HUES48 (cell line): Measurements from ENCODE around the gene XBP1.
"Not testable (repeated sequence)": the region's sequence is repeated elsewhere in the genome, so short reads cannot be mapped to it uniquely, and the experiment has no call there.

Experiments
- H3K27ac ChIP-seq: one replicate; pipeline ENCODE4 v1.7.0; 2013; ENCODE audit warnings: low read depth, low read length, inconsistent platforms
- H3K27me3 ChIP-seq: 2 replicates; pipeline ENCODE4 v1.6.1; 2013; ENCODE audit warnings: mild to moderate bottlenecking, low read length; ENCODE audit not compliant: control insufficient read depth, insufficient read depth
- H3K36me3 ChIP-seq: 2 replicates; pipeline ENCODE4 v1.6.1; 2013; ENCODE audit warnings: low read length; ENCODE audit not compliant: control insufficient read depth, insufficient read depth
- H3K4me1 ChIP-seq: 2 replicates; pipeline ENCODE4 v1.6.1; 2013; ENCODE audit warnings: mild to moderate bottlenecking, low read length; ENCODE audit not compliant: control insufficient read depth, insufficient read depth
- H3K4me3 ChIP-seq: 2 replicates; pipeline ENCODE4 v1.5.1; 2013; ENCODE audit warnings: mild to moderate bottlenecking, low read depth, low read length
- H3K9ac ChIP-seq: 2 replicates; pipeline ENCODE4 v1.6.1; 2013; ENCODE audit warnings: mild to moderate bottlenecking, low read depth, low read length, moderate library complexity
- H3K9me3 ChIP-seq: 2 replicates; pipeline ENCODE4 v1.6.1; 2013; ENCODE audit warnings: low read length; ENCODE audit not compliant: control insufficient read depth, insufficient read depth

XBP1 gene

DNA sequence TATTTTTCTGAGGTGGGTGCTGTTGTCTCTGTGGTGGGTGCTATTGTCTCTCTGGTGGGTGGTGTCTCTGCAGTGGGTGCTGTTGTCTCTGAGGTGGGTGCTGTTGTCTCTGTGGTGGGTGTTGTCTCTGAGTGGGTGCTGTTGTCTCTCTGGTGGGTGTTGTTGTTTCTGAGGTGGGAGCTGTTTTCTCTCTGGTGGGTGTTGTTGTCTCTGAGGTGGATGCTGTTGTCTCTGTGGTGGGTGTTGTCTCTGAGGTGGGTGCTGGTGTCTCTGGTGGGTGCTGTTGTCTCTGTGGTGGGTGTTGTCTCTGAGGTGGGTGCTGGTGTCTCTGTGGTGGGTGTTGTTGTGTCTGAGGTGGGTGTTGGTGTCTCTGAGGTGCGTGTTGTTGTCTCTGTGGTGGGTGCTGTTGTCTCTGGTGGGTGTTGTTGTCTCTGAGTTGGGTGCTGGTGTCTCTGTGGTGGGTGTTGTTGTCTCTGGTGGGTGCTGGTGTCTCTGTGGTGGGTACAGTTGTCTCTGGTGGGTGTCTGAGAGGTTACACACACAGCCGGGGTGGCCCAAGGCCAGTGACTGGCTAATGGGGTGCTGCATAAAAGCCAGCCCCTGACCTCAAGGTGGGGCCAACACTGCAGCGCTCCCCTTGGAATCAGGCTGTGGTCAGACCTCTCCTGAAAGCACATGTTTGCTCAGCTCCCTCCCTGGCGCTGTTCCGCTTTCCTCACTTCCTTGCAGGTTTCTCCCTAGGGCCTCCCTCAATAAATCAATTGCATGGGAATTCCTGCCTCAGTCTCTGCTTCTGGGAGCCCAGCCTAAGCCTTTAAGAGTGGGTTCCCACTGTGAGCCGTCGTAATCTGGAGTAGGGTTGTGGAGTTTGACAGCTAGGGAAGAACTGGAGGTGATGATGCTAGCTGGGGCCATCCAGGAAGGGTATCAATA is 31.0 kb upstream of the XBP1 start:
- Histone ChIP-seq H3K27me3 (no peaks in the 10 kb centered on the region), H3K9me3 (no peaks in the 10 kb centered on the region), H3K27ac (no peak overlapping the region), H3K4me1 (no peaks in the 10 kb centered on the region), H3K9ac (no peak overlapping the region), H3K36me3 (no peaks in the 10 kb centered on the region), H3K4me3 (no peak overlapping the region)

- no peak overlapping the region for H3K9ac ChIP-seq
- no peaks in the 10 kb centered on the region for H3K9me3 ChIP-seq
- H3K36me3 ChIP-seq: no peaks in the 10 kb centered on the region
- H3K4me1 ChIP-seq: no peaks in the 10 kb centered on the region
- no peaks in the 10 kb centered on the region for H3K27me3 ChIP-seq
- H3K4me3 ChIP-seq: no peak overlapping the region
- no peak overlapping the region for H3K27ac ChIP-seq
These were observed 30.1 kb upstream of the XBP1 start for GRCh38 chr22:28830441-28830840.

DNA sequence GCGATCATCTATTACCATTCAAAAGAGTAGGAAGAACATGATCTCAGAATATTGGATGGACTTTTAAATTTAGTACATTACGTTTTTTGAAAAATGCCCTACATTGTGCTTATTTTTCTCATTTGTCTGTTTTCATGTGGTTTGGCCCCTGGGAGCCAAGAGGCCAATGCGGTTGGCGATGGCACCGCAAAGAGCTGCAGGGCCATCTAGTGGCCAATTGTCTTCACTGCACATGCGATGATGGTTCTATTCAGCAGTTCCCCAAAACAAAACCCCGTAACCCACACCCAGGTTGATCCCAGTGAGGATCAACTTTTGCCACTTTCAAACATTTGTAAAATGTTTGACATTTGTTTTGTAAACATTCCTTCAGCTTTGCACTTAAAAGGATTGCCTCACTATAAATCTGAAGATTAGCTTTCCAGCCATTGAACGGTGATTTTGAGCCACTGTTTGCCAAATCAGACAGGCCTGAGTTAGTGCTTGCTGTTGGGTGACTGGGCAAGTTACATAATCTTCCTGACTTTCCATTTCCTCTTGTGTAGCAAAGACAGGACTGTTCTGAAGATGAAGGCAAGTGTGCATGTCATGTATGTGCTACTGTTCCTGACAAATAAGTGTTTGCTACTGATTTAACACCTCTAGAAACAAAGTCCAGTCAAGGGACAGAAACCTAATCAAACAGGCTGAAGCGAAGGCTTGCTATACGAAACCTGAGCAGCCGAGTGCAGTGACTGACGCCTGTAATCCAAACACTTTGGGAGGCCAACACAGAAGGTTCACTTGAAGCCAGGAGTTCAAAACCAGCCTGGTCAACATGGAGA is 29.2 kb upstream of the XBP1 start:
- Histone ChIP-seq H3K4me3 (no peak overlapping the region), H3K36me3 (no peaks in the 10 kb centered on the region), H3K9ac (no peak overlapping the region), H3K4me1 (no peaks in the 10 kb centered on the region), H3K27ac (no peak overlapping the region), H3K9me3 (no peaks in the 10 kb centered on the region), H3K27me3 (no peaks in the 10 kb centered on the region)

GRCh38 chr22:28826921-28827320 is 26.6 kb upstream of the XBP1 start:
- H3K4me1 ChIP-seq: no peaks in the 10 kb centered on the region
- no peaks in the 10 kb centered on the region for H3K27me3 ChIP-seq
- no peaks in the 10 kb centered on the region for H3K9me3 ChIP-seq
- no peak overlapping the region for H3K9ac ChIP-seq
- no peaks in the 10 kb centered on the region for H3K36me3 ChIP-seq
- no peak overlapping the region for H3K4me3 ChIP-seq
- no peak overlapping the region for H3K27ac ChIP-seq

DNA sequence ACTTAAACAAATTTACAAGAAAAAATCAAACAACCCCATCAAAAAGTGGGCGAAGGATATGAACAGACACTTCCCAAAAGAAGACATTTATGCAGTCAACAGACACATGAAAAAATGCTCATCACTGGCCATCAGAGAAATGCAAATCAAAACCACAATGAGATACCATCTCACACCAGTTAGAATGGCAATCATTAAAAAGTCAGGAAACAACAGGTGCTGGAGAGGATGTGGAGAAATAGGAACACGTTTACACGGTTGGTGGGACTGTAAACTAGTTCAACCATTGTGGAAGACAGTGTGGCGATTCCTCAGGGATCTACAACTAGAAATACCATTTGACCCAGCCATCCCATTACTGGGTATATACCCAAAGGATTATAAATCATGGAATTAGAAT is 26.1 kb upstream of the XBP1 start:
- not testable (repeated sequence) for H3K27ac ChIP-seq, H3K4me3 ChIP-seq, H3K36me3 ChIP-seq, H3K4me1 ChIP-seq, H3K9me3 ChIP-seq, H3K9ac ChIP-seq, H3K27me3 ChIP-seq

DNA sequence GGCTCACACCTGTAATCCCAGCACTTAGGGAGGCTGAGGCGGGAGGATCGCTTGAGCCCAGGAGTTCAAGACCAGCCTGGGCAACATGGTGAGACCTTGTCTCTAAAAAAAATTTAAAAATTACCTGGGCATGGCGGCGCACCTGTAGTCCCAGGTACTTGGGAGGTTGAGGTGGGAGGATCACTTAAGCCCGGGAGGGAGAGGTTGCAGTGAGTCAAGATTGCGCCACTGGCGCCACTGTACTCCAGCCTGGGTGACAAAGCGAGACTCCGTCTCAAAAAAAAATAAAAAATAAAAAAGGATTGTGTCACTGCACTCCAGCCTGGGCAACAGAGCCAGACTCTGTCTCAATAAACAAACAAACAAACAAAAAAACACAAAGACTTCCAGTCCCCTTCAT is 24.1 kb upstream of the XBP1 start:
- H3K4me1 ChIP-seq, H3K36me3 ChIP-seq, H3K27ac ChIP-seq, H3K9me3 ChIP-seq, H3K27me3 ChIP-seq, H3K4me3 ChIP-seq, H3K9ac ChIP-seq: not testable (repeated sequence)

DNA sequence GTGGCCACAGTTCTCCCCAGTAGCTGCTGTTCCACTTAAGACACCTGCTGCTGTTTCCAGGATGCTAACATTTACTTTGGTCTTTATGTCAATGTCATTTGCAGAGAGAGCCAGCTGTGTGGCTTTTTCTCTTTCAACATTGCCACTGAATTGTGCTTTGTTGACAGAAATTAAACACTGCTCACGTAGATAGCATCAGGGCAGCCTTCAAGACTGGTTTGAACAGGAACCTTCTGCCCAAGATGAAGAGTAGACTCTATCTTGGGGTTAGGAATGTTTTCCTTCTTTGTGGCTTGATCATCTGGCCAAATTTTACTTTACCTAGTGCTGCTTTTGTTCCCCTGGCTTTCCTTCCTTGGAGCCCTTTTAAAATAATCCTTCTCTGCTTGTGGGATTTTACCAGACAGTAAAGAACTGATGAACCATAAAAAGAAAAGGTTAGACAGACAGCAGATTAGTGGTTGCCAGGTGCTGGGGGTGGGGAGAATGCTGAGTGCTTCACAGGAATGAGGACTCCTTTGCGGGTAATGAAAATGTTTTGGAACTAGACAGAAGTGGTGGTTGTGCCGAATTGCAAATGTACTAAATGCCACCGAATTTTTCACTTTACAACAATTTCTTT is 22.7 kb upstream of the XBP1 start:
- Histone ChIP-seq H3K9me3 (no peaks in the 10 kb centered on the region), H3K9ac (no peak overlapping the region), H3K4me3 (no peak overlapping the region), H3K4me1 (no peaks in the 10 kb centered on the region; the same call in 1 of the 2 replicates), H3K36me3 (no peaks in the 10 kb centered on the region), H3K27ac (no peak overlapping the region), H3K27me3 (no peaks in the 10 kb centered on the region)

DNA sequence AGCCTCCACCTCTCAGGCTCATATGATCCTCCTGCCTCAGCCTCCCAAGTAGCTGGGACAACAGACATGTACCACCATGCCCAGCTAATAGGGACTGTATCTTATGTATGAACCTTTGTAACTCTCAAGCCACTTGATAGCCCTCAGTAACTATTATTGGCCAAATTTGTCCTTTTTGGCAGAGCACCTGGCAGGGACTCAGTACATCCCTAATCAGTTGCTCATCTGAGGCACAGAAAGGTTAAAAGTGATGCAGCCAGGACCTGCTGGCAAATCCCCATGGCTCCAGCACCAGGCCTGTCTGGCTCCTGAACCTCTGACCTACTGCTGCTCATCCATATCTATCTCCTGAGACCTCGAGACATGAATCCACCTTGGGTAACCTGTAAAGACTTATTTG is 21.1 kb upstream of the XBP1 start:
- Histone ChIP-seq H3K27ac (no peak overlapping the region), H3K9ac (no peak overlapping the region), H3K9me3 (no peaks in the 10 kb centered on the region), H3K27me3 (no peaks in the 10 kb centered on the region), H3K4me3 (no peak overlapping the region), H3K4me1 (no peaks in the 10 kb centered on the region; the same call in 1 of the 2 replicates), H3K36me3 (no peaks in the 10 kb centered on the region)

GRCh38 chr22:28820885-28821284 is 20.5 kb upstream of the XBP1 start:
- H3K27ac ChIP-seq: no peak overlapping the region
- H3K4me1 ChIP-seq: no peaks in the 10 kb centered on the region; the same call in 1 of the 2 replicates
- no peaks in the 10 kb centered on the region for H3K36me3 ChIP-seq

GRCh38 chr22:28819253-28820096 is 19.1 kb upstream of the XBP1 start:
- no peak overlapping the region for H3K9ac ChIP-seq
- H3K27me3 ChIP-seq: no peaks in the 10 kb centered on the region
- H3K9me3 ChIP-seq: no peaks in the 10 kb centered on the region
- no peaks in the 10 kb centered on the region; the same call in 1 of the 2 replicates for H3K4me1 ChIP-seq
- H3K36me3 ChIP-seq: no peaks in the 10 kb centered on the region
- no peak overlapping the region for H3K27ac ChIP-seq
- H3K4me3 ChIP-seq: no peak overlapping the region

More at GRCh38 chr22:28820885-28821284, 20.5 kb upstream of the XBP1 start:
- Histone ChIP-seq H3K9me3 (no peaks in the 10 kb centered on the region), H3K9ac (no peak overlapping the region), H3K4me3 (no peak overlapping the region), H3K27me3 (no peaks in the 10 kb centered on the region)
